Activated B cell treated with CpG ODN at 0.5 μM for 24 hours (primary cell): ENCODE measurements around the gene GPR17. TPM values are rescaled to one million over a fixed set of nuclear protein-coding genes. Genes with fewer than 3 reads are reported as not detected.

ENCODE experiments used
- ATAC-seq: fragments of 200-7000 bp; cut with Tn5 transposase; one replicate; pipeline ENCODE4 v1.10.0; 2021; ENCODE audit warnings: low read depth, mild to moderate bottlenecking, moderate library complexity
- CTCF ChIA-PET: fragments of 350-600 bp; sonication (Branson Sonifier 250); formaldehyde crosslinking; loops from one replicate; lab custom pipeline; 2021; ENCODE audit warnings: antibody characterized with exemption; lab: Charles Lee
- POLR2A ChIA-PET: fragments of 350-600 bp; sonication (Branson Sonifier 250); formaldehyde crosslinking; loops from one replicate; lab custom pipeline; 2021; ENCODE audit warnings: antibody characterized with exemption; lab: Charles Lee
- DNase-seq: peaks from one replicate; pipeline ENCODE4 v3.0.0; 2022
- H3K27ac Mint-ChIP-seq: one replicate; pipeline ENCODE4 v1.8.0; 2020; ENCODE audit warnings: mixed read lengths
- H3K27me3 Mint-ChIP-seq: one replicate; pipeline ENCODE4 v1.8.0; 2021; ENCODE audit warnings: mixed read lengths
- H3K36me3 Mint-ChIP-seq: one replicate; pipeline ENCODE4 v1.8.0; 2021; ENCODE audit warnings: low read depth, mixed read lengths
- H3K4me1 Mint-ChIP-seq: one replicate; pipeline ENCODE4 v1.8.0; 2021; ENCODE audit warnings: mixed read lengths
- H3K4me3 Mint-ChIP-seq: one replicate; pipeline ENCODE4 v1.8.0; 2020; ENCODE audit warnings: mild to moderate bottlenecking, mixed read lengths
- H3K9me3 Mint-ChIP-seq: one replicate; pipeline ENCODE4 v1.8.0; 2020; ENCODE audit warnings: mixed read lengths
- intact Hi-C: fragments of 100-400 bp; cut with micrococcal nuclease; formaldehyde crosslinking; loops from one replicate; pipeline ENCODE4 v1.15.1; 2024
- total RNA-seq: library from RNA; stranded (reverse); gene quantifications from 2 replicates; pipeline ENCODE4 v1.2.3, GENCODE V29; 2022
- TF ChIP-seq, protein P1 (sequence below): fragments of 200-600 bp; IDR thresholded peaks from one replicate; pipeline ENCODE4 v1.8.0; 2022; ENCODE audit warnings: antibody characterized with exemption, mild to moderate bottlenecking

Gene GPR17
- total RNA-seq, 1 donor from 2014 or later, result not detected

GRCh38 chr2:127698553-127699355 is 52.8 kb downstream of the GPR17 start:
- intact Hi-C loops, result no loop called here
- no peak overlapping the region for H3K4me3 Mint-ChIP-seq
- TF ChIP-seq, protein P1, sequence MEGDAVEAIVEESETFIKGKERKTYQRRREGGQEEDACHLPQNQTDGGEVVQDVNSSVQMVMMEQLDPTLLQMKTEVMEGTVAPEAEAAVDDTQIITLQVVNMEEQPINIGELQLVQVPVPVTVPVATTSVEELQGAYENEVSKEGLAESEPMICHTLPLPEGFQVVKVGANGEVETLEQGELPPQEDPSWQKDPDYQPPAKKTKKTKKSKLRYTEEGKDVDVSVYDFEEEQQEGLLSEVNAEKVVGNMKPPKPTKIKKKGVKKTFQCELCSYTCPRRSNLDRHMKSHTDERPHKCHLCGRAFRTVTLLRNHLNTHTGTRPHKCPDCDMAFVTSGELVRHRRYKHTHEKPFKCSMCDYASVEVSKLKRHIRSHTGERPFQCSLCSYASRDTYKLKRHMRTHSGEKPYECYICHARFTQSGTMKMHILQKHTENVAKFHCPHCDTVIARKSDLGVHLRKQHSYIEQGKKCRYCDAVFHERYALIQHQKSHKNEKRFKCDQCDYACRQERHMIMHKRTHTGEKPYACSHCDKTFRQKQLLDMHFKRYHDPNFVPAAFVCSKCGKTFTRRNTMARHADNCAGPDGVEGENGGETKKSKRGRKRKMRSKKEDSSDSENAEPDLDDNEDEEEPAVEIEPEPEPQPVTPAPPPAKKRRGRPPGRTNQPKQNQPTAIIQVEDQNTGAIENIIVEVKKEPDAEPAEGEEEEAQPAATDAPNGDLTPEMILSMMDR, result no peak
- no peaks in the 10 kb centered on the region for H3K9me3 Mint-ChIP-seq
- ATAC-seq (no peak), DNase-seq (no peak)
- ChIA-PET POLR2A (no interaction called here), CTCF (no interaction called here)
- H3K27ac Mint-ChIP-seq, result peak overlapping the region; percentile 32
- H3K36me3 Mint-ChIP-seq, result peaks cover 17% of the 10 kb centered on the region
- H3K27me3 Mint-ChIP-seq, result no peaks in the 10 kb centered on the region
- peaks cover 25% of the 10 kb centered on the region for H3K4me1 Mint-ChIP-seq

DNA sequence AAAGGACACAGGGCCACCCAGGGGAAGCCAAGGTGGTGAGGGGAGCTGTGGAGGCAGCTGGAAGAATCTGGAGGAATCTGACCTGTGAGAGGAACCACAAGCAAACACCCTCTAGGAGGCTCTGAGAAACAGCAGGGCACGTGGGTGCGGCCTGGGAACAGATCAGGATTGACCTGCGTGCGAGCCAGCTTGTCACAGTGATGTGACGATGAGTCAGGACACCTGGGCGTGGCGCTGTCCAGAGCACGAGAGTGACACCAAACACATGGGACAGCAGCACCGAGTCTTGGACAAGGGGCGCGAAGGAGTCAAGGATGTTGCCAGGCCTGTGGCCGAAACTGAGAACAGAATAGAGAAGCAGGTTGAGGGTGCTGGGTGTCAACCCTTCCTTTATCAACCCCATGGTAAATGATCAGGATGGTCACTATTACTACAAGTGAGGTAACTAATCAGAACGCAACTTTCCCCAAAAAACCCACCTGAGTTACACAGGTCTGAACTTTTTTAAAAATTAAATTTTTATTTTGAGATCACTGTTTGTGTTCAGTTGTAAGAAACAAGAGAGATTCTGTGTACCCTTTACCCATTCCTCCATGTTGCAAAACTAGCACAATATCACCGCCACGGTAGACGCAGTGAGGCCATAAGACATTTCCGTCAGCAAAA is 54.7 kb downstream of the GPR17 start:
- DNase-seq (peak; percentile 47), ATAC-seq (peak; percentile 35)

GRCh38 chr2:127701193-127701650 is 55.3 kb downstream of the GPR17 start, which contains the start of gene SFT2D3:
TSS of gene SFT2D3 (plus strand) at chr2:127701497. CDS start at chr2:127701529, 32 bp downstream.
- H3K27ac Mint-ChIP-seq, result peak within 1 kb of the TSS; percentile 99
- peaks cover 40% of the 10 kb centered on the region for H3K4me1 Mint-ChIP-seq
- peak; percentile 85 for DNase-seq
- no peaks in the 10 kb centered on the region for H3K27me3 Mint-ChIP-seq
- POLR2A ChIA-PET, result interaction anchor here (0.8 to 2.8 kb wide), 17 partner anchors 17 to 390 kb away, joined by 3 to 26 read pairs (median 11); partner anchors contain the start of genes IWS1, UGGT1 and WDR33
- H3K36me3 Mint-ChIP-seq, result peaks cover 38% of the 10 kb centered on the region
- intact Hi-C loops, result loop anchor here (1.0 to 5.0 kb wide), 9 partner anchors 48 to 620 kb away; partner anchors contain the start of genes IWS1, MAP3K2, POLR2D and SAP130
- H3K4me3 Mint-ChIP-seq, result peak within 1 kb of the TSS; percentile 93
- CTCF ChIA-PET, result interaction anchor here (2.0 kb wide), 1 partner anchor 110 kb away, joined by 14 read pairs; no protein-coding TSS in a partner anchor
- ATAC-seq, result peak; percentile 74
- no peaks in the 10 kb centered on the region for H3K9me3 Mint-ChIP-seq
- TF ChIP-seq, protein P1, result no peak

More for the DNA sequence above, 54.7 kb downstream of the GPR17 start:
- peaks cover 33% of the 10 kb centered on the region for H3K36me3 Mint-ChIP-seq
- intact Hi-C loops, result loop anchor here (1.0 to 5.0 kb wide), 9 partner anchors 49 to 620 kb away; partner anchors contain the start of genes IWS1, MAP3K2, POLR2D and SAP130
- CTCF ChIA-PET, result interaction anchor here (0.7 kb wide), 1 partner anchor 109 kb away, joined by 4 read pairs; no protein-coding TSS in a partner anchor
- TF ChIP-seq, protein P1, result no peak
- H3K9me3 Mint-ChIP-seq, result no peaks in the 10 kb centered on the region
- peak overlapping the region; percentile 93 for H3K4me3 Mint-ChIP-seq
- H3K27me3 Mint-ChIP-seq, result no peaks in the 10 kb centered on the region
- peak overlapping the region; percentile 99 for H3K27ac Mint-ChIP-seq
- H3K4me1 Mint-ChIP-seq, result peaks cover 40% of the 10 kb centered on the region
- POLR2A ChIA-PET, result interaction anchor here (0.7 to 2.8 kb wide), 15 partner anchors 48 to 390 kb away, joined by 3 to 26 read pairs (median 11); partner anchors contain the start of genes IWS1, UGGT1 and WDR33

- ATAC-seq (peak; percentile 68), DNase-seq (peak; percentile 78)
- peak overlapping the region; percentile 93 for H3K4me3 Mint-ChIP-seq
- intact Hi-C loops, result loop anchor here (1.0 to 5.0 kb wide), 11 partner anchors 47 to 621 kb away; partner anchors contain the start of genes IWS1, MAP3K2, POLR2D and SAP130
- ChIA-PET POLR2A (interaction anchor here (0.5 to 2.8 kb wide), 21 partner anchors 16 to 408 kb away, joined by 3 to 26 read pairs (median 7); partner anchors contain the start of genes ERCC3, IWS1, UGGT1 and WDR33), CTCF (interaction anchor here (0.9 to 2.0 kb wide), 3 partner anchors 111 to 223 kb away, joined by 3 to 14 read pairs (median 4); no protein-coding TSS in a partner anchor)
- H3K9me3 Mint-ChIP-seq, result no peaks in the 10 kb centered on the region
- TF ChIP-seq, protein P1, result no peak
- H3K4me1 Mint-ChIP-seq, result peaks cover 40% of the 10 kb centered on the region
- H3K36me3 Mint-ChIP-seq, result peaks cover 44% of the 10 kb centered on the region
- H3K27me3 Mint-ChIP-seq, result no peaks in the 10 kb centered on the region
- H3K27ac Mint-ChIP-seq, result peak overlapping the region; percentile 90
Observed at GRCh38 chr2:127701651-127702394, 55.9 kb downstream of the GPR17 start.

Other genes with a start within 250 kb of the GPR17 start
- gene PROC, start 227.7 kb upstream of the GPR17 start, total RNA-seq, result not detected in 2 replicates
- gene IWS1, start 119.7 kb upstream of the GPR17 start, total RNA-seq, result 45.6 and 49.3 TPM in 2 replicates
- 3.0 and 3.4 TPM in 2 replicates for gene MYO7B, start 110.5 kb upstream of the GPR17 start, total RNA-seq
- gene LIMS2, start 29.4 kb downstream of the GPR17 start, total RNA-seq, result 5.1 and 5.3 TPM in 2 replicates
- 9.6 and 10.1 TPM in 2 replicates for gene SFT2D3, start 55.3 kb downstream of the GPR17 start, total RNA-seq
- gene WDR33, start 165.0 kb downstream of the GPR17 start, total RNA-seq, result 83.0 and 93.0 TPM in 2 replicates
- gene POLR2D, start 212.0 kb downstream of the GPR17 start, total RNA-seq, result 41.5 and 41.7 TPM in 2 replicates
- gene AMMECR1L, start 239.8 kb downstream of the GPR17 start, total RNA-seq, result 14.9 and 15.5 TPM in 2 replicates